Activated CD4-positive, alpha-beta T cell treated with anti-CD3 and anti-CD28 coated beads for 36 hours (primary cell): ENCODE results near the gene TMEM236. TPM values are rescaled to one million over a fixed set of nuclear protein-coding genes. Genes with fewer than 3 reads are reported as not detected.

Source experiments
- ATAC-seq: fragments of 200-7000 bp; cut with Tn5 transposase; one replicate; pipeline ENCODE4 v1.10.0; 2021; ENCODE audit warnings: mild to moderate bottlenecking, moderate library complexity
- CTCF ChIA-PET: fragments of 350-600 bp; sonication (Branson Sonifier 250); formaldehyde crosslinking; loops from one replicate; lab custom pipeline; 2021; ENCODE audit warnings: antibody characterized with exemption; lab: Charles Lee
- POLR2A ChIA-PET: fragments of 350-600 bp; sonication (Branson Sonifier 250); formaldehyde crosslinking; loops from one replicate; lab custom pipeline; 2021; ENCODE audit warnings: antibody characterized with exemption, inconsistent platforms; lab: Charles Lee
- DNase-seq: peaks from one replicate; pipeline ENCODE4 v3.0.0-alpha.2; 2020
- H3K27ac Mint-ChIP-seq: one replicate; pipeline ENCODE4 v1.8.0; 2021; ENCODE audit warnings: mixed read lengths
- H3K27me3 Mint-ChIP-seq: one replicate; pipeline ENCODE4 v1.8.0; 2021; ENCODE audit warnings: mixed read lengths
- H3K36me3 Mint-ChIP-seq: one replicate; pipeline ENCODE4 v1.8.0; 2021; ENCODE audit warnings: low read depth, mixed read lengths
- H3K4me1 Mint-ChIP-seq: one replicate; pipeline ENCODE4 v1.8.0; 2021; ENCODE audit warnings: mixed read lengths
- H3K4me3 Mint-ChIP-seq: one replicate; pipeline ENCODE4 v1.8.0; 2021; ENCODE audit warnings: mild to moderate bottlenecking, moderate library complexity, mixed read lengths
- H3K9me3 Mint-ChIP-seq: one replicate; pipeline ENCODE4 v1.8.0; 2021; ENCODE audit warnings: low read depth, mixed read lengths
- intact Hi-C, 2 experiments: fragments of 100-400 bp; cut with DNase I in 1 of 2; cut with micrococcal nuclease in 1 of 2; formaldehyde crosslinking; loops; one replicate each; pipeline versions ENCODE4 v1.14.2 to v1.15.1; 2022 to 2024; cut with DNase I, micrococcal nuclease
- total RNA-seq, 2 experiments: library from RNA; stranded (reverse); gene quantifications; one replicate each; pipeline ENCODE4 v1.2.3, GENCODE V29; 2021

The TMEM236 gene
- total RNA-seq, 2 experiments from 2014 or later = 0.02 to 0.05 TPM

GRCh38 chr10:17771017-17771416 lies 19.0 kb downstream of the TMEM236 start:
- no peaks in the 10 kb centered on the region for H3K4me1 Mint-ChIP-seq

GRCh38 chr10:17779784-17780183 lies 27.8 kb downstream of the TMEM236 start:
- Mint-ChIP-seq H3K4me3 (no peak overlapping the region), H3K9me3 (no peaks in the 10 kb centered on the region), H3K36me3 (no peaks in the 10 kb centered on the region), H3K4me1 (no peaks in the 10 kb centered on the region), H3K27ac (no peak overlapping the region), H3K27me3 (no peaks in the 10 kb centered on the region)
- DNase-seq (no peak), ATAC-seq (no peak)
- intact Hi-C loops = no loop called here
- POLR2A ChIA-PET = no interaction called here
- CTCF ChIA-PET = interaction anchor here (1.4 kb wide), 1 partner anchor 10 kb away, joined by 4 read pairs; no protein-coding TSS in a partner anchor

More at GRCh38 chr10:17771017-17771416, 19.0 kb downstream of the TMEM236 start:
- peaks cover 2% of the 10 kb centered on the region for H3K9me3 Mint-ChIP-seq
- intact Hi-C loops = no loop called here
- peaks cover 3% of the 10 kb centered on the region for H3K27me3 Mint-ChIP-seq
- POLR2A ChIA-PET = no interaction called here
- no peaks in the 10 kb centered on the region for H3K36me3 Mint-ChIP-seq
- DNase-seq (no peak), ATAC-seq (no peak)
- CTCF ChIA-PET = no interaction called here
- no peak overlapping the region for H3K4me3 Mint-ChIP-seq
- H3K27ac Mint-ChIP-seq = no peak overlapping the region

GRCh38 chr10:17780727-17781126 lies 28.7 kb downstream of the TMEM236 start:
- Mint-ChIP-seq H3K36me3 (no peaks in the 10 kb centered on the region), H3K4me3 (no peak overlapping the region), H3K9me3 (no peaks in the 10 kb centered on the region), H3K27ac (no peak overlapping the region), H3K27me3 (no peaks in the 10 kb centered on the region), H3K4me1 (no peaks in the 10 kb centered on the region)
- POLR2A ChIA-PET = no interaction called here
- CTCF ChIA-PET = interaction anchor here (0.5 to 1.4 kb wide), 2 partner anchors 9 to 35 kb away, joined by 3 to 4 read pairs; no protein-coding TSS in a partner anchor
- DNase-seq (no peak), ATAC-seq (no peak)
- intact Hi-C loops = no loop called here

- DNase-seq (no peak), ATAC-seq (no peak)
- POLR2A ChIA-PET = no interaction called here
- Mint-ChIP-seq H3K4me1 (no peaks in the 10 kb centered on the region), H3K4me3 (no peak overlapping the region), H3K9me3 (no peaks in the 10 kb centered on the region), H3K27me3 (no peaks in the 10 kb centered on the region), H3K36me3 (no peaks in the 10 kb centered on the region), H3K27ac (no peak overlapping the region)
- intact Hi-C loops = no loop called here
- CTCF ChIA-PET = interaction anchor here (0.6 kb wide), 1 partner anchor 9 kb away, joined by 3 read pairs; no protein-coding TSS in a partner anchor
Measured at GRCh38 chr10:17781856-17782255, 29.9 kb downstream of the TMEM236 start.

GRCh38 chr10:17782921-17783665 lies 31.1 kb downstream of the TMEM236 start:
- no peaks in the 10 kb centered on the region for H3K9me3 Mint-ChIP-seq
- CTCF ChIA-PET = no interaction called here
- DNase-seq = no peak
- no peaks in the 10 kb centered on the region for H3K36me3 Mint-ChIP-seq
- ATAC-seq = no peak
- intact Hi-C loops = no loop called here
- H3K4me1 Mint-ChIP-seq = no peaks in the 10 kb centered on the region
- H3K27ac Mint-ChIP-seq = no peak overlapping the region
- POLR2A ChIA-PET = no interaction called here
- H3K4me3 Mint-ChIP-seq = no peak overlapping the region
- no peaks in the 10 kb centered on the region for H3K27me3 Mint-ChIP-seq

GRCh38 chr10:17783751-17784150 lies 31.8 kb downstream of the TMEM236 start:
- ATAC-seq (no peak), DNase-seq (no peak)
- intact Hi-C loops = no loop called here
- Mint-ChIP-seq H3K36me3 (no peaks in the 10 kb centered on the region), H3K4me3 (no peak overlapping the region), H3K27me3 (no peaks in the 10 kb centered on the region), H3K27ac (no peak overlapping the region), H3K9me3 (no peaks in the 10 kb centered on the region), H3K4me1 (no peaks in the 10 kb centered on the region)
- ChIA-PET POLR2A (no interaction called here), CTCF (interaction anchor here (1.2 kb wide), 1 partner anchor 9 kb away, joined by 4 read pairs; no protein-coding TSS in a partner anchor)

- Mint-ChIP-seq H3K4me3 (no peak overlapping the region), H3K27ac (no peak overlapping the region), H3K4me1 (no peaks in the 10 kb centered on the region), H3K36me3 (no peaks in the 10 kb centered on the region), H3K9me3 (no peaks in the 10 kb centered on the region), H3K27me3 (no peaks in the 10 kb centered on the region)
- CTCF ChIA-PET = interaction anchor here (0.7 to 1.2 kb wide), 2 partner anchors 8 to 41 kb away, joined by 3 to 4 read pairs; no protein-coding TSS in a partner anchor
- DNase-seq (no peak), ATAC-seq (no peak)
- intact Hi-C loops = no loop called here
- POLR2A ChIA-PET = no interaction called here
Measured at GRCh38 chr10:17784688-17785087, 32.7 kb downstream of the TMEM236 start.

GRCh38 chr10:17785276-17785930 lies 33.4 kb downstream of the TMEM236 start:
- DNase-seq (no peak), ATAC-seq (no peak)
- Mint-ChIP-seq H3K27ac (no peak overlapping the region), H3K4me3 (no peak overlapping the region), H3K4me1 (no peaks in the 10 kb centered on the region), H3K9me3 (no peaks in the 10 kb centered on the region), H3K36me3 (no peaks in the 10 kb centered on the region), H3K27me3 (no peaks in the 10 kb centered on the region)
- ChIA-PET CTCF (interaction anchor here (1.2 kb wide), 1 partner anchor 7 kb away, joined by 4 read pairs; no protein-coding TSS in a partner anchor), POLR2A (no interaction called here)
- intact Hi-C loops = no loop called here

- H3K27ac Mint-ChIP-seq = no peak overlapping the region
- H3K27me3 Mint-ChIP-seq = no peaks in the 10 kb centered on the region
- no peak for ATAC-seq
- no peaks in the 10 kb centered on the region for H3K9me3 Mint-ChIP-seq
- ChIA-PET POLR2A (no interaction called here), CTCF (interaction anchor here (1.0 kb wide), 1 partner anchor 12 kb away, joined by 3 read pairs; no protein-coding TSS in a partner anchor)
- intact Hi-C loops = no loop called here
- no peak for DNase-seq
- H3K36me3 Mint-ChIP-seq = no peaks in the 10 kb centered on the region
- no peaks in the 10 kb centered on the region for H3K4me1 Mint-ChIP-seq
- H3K4me3 Mint-ChIP-seq = no peak overlapping the region
Measured at GRCh38 chr10:17787087-17787961, 35.3 kb downstream of the TMEM236 start.

GRCh38 chr10:17788646-17789045 lies 36.6 kb downstream of the TMEM236 start:
- no peaks in the 10 kb centered on the region for H3K9me3 Mint-ChIP-seq
- no peaks in the 10 kb centered on the region for H3K36me3 Mint-ChIP-seq
- POLR2A ChIA-PET = no interaction called here
- intact Hi-C loops = no loop called here
- no peaks in the 10 kb centered on the region for H3K27me3 Mint-ChIP-seq
- no peak overlapping the region for H3K4me3 Mint-ChIP-seq
- H3K4me1 Mint-ChIP-seq = no peaks in the 10 kb centered on the region
- DNase-seq (no peak), ATAC-seq (no peak)
- CTCF ChIA-PET = interaction anchor here (0.9 kb wide), 1 partner anchor 18 kb away, joined by 3 read pairs; no protein-coding TSS in a partner anchor
- H3K27ac Mint-ChIP-seq = no peak overlapping the region

- H3K27ac Mint-ChIP-seq = no peak overlapping the region
- no peaks in the 10 kb centered on the region for H3K9me3 Mint-ChIP-seq
- ATAC-seq = no peak
- ChIA-PET CTCF (interaction anchor here (1.3 kb wide), 1 partner anchor 9 kb away, joined by 4 read pairs; no protein-coding TSS in a partner anchor), POLR2A (no interaction called here)
- intact Hi-C loops = no loop called here
- DNase-seq = no peak
- H3K27me3 Mint-ChIP-seq = no peaks in the 10 kb centered on the region
- H3K36me3 Mint-ChIP-seq = no peaks in the 10 kb centered on the region
- H3K4me3 Mint-ChIP-seq = no peak overlapping the region
- H3K4me1 Mint-ChIP-seq = no peaks in the 10 kb centered on the region
Measured at GRCh38 chr10:17789396-17789795, 37.4 kb downstream of the TMEM236 start.
